PC-3 (cell line): ENCODE results near the gene DEPDC1. TPM values are rescaled to one million over a fixed set of nuclear protein-coding genes. Genes with fewer than 3 reads are reported as not detected.
A peak's percentile ranks its signal among the peaks of the same experiment; 100 is the strongest.

Source experiments
- ATAC-seq: fragments of 200-7000 bp; cut with Tn5 transposase; 2 replicates; pipeline ENCODE4 v1.9.1; 2020; ENCODE audit warnings: mild to moderate bottlenecking, moderate library complexity
- BruUV-seq: library from RNA; stranded (reverse); fragments of 400-500 nt; replicated peaks from 2 replicates; lab custom pipeline; 2021; lab: Mats Ljungman, UMichigan
- CTCF ChIA-PET: fragments of 300-600 bp; sonication (Branson Sonifier 250); formaldehyde crosslinking; loops from one replicate; lab custom pipeline; 2022; ENCODE audit warnings: antibody characterized with exemption; lab: Charles Lee
- POLR2A ChIA-PET: fragments of 300-600 bp; sonication (Branson Sonifier 250); formaldehyde crosslinking; loops from one replicate; lab custom pipeline; 2022; ENCODE audit warnings: antibody characterized with exemption; ENCODE audit not compliant: unreplicated experiment; lab: Charles Lee
- DNase-seq: peaks from one replicate; pipeline ENCODE4 v3.0.0-alpha.2; 2015
- H2AFZ ChIP-seq: fragments of 300-600 bp; sonication (generic); 2 replicates; pipeline ENCODE4 v1.6.0; 2016; ENCODE audit warnings: antibody characterized with exemption, low read length
- H3F3A ChIP-seq: fragments of 300-600 bp; sonication (generic); one replicate; pipeline ENCODE4 v1.6.0; 2017; ENCODE audit warnings: antibody characterized with exemption, low read length, control low read depth, mild to moderate bottlenecking; ENCODE audit not compliant: unreplicated experiment
- H3K27ac ChIP-seq: fragments of 300-600 bp; sonication (generic); 2 replicates; pipeline ENCODE4 v1.5.1; 2016; ENCODE audit warnings: mild to moderate bottlenecking, low read length
- H3K27me3 ChIP-seq: fragments of 300-600 bp; sonication (generic); 2 replicates; pipeline ENCODE4 v1.6.1; 2016; ENCODE audit warnings: low read length, mixed read lengths
- H3K36me3 ChIP-seq: fragments of 300-600 bp; sonication (generic); 2 replicates; pipeline ENCODE4 v1.6.1; 2016; ENCODE audit warnings: low read depth, mixed run types, low read length, mixed read lengths
- H3K4me1 ChIP-seq: fragments of 300-600 bp; sonication (generic); 2 replicates; pipeline ENCODE4 v1.5.1; 2016; ENCODE audit warnings: low read length; ENCODE audit not compliant: insufficient read depth
- H3K4me2 ChIP-seq: fragments of 300-600 bp; sonication (generic); 2 replicates; pipeline ENCODE4 v1.6.0; 2016; ENCODE audit warnings: low read length
- H3K4me3 ChIP-seq: fragments of 300-600 bp; sonication (generic); 2 replicates; pipeline ENCODE4 v1.5.1; 2016; ENCODE audit warnings: mild to moderate bottlenecking, low read length, mixed read lengths
- H3K79me2 ChIP-seq: fragments of 300-600 bp; sonication (generic); 2 replicates; pipeline ENCODE4 v1.6.1; 2017; ENCODE audit warnings: low read length, mixed read lengths
- H3K9ac ChIP-seq: fragments of 300-600 bp; sonication (generic); 2 replicates; pipeline ENCODE4 v1.6.0; 2016; ENCODE audit warnings: mild to moderate bottlenecking, low read length
- H3K9me2 ChIP-seq: fragments of 300-600 bp; sonication (generic); replicated peaks from 2 replicates; pipeline ENCODE4 v1.6.1; 2016; ENCODE audit warnings: mixed run types, low read length, mixed read lengths
- H3K9me3 ChIP-seq: fragments of 300-600 bp; sonication (generic); 2 replicates; pipeline ENCODE4 v1.6.1; 2016; ENCODE audit warnings: low read length, mixed read lengths
- H4K20me1 ChIP-seq: fragments of 300-600 bp; sonication (generic); 2 replicates; pipeline ENCODE4 v1.6.1; 2016; ENCODE audit warnings: low read length, mixed read lengths
- CTCF ChIP-seq: fragments of 300-600 bp; sonication (generic); conservative IDR thresholded peaks from 2 replicates; pipeline ENCODE4 v1.5.1; 2017; ENCODE audit warnings: antibody characterized with exemption, low read depth, mild to moderate bottlenecking, low read length
- EZH2 ChIP-seq: fragments of 300-600 bp; sonication (generic); IDR thresholded peaks from one replicate; pipeline ENCODE4 v1.6.1; 2017; ENCODE audit warnings: antibody characterized with exemption, mild to moderate bottlenecking, low read length; ENCODE audit not compliant: unreplicated experiment
- EZH2phosphoT487 ChIP-seq: fragments of 300-600 bp; sonication (generic); IDR thresholded peaks from 2 replicates; pipeline ENCODE4 v1.6.1; 2018; ENCODE audit warnings: mild to moderate bottlenecking, antibody characterized with exemption, low read length, borderline replicate concordance
- intact Hi-C: fragments of 100-400 bp; cut with micrococcal nuclease; formaldehyde crosslinking; loops from 2 replicates; pipeline ENCODE4 v1.9.0; 2023
- total RNA-seq: library from RNA; depleted of rRNA; stranded (reverse); fragments of >200 nt; gene quantifications from 2 replicates; pipeline ENCODE4 v1.2.3, GENCODE V29; 2014

DEPDC1 gene
- total RNA-seq, 1 experiment from 2014 or later, result 21.6 TPM

DNA sequence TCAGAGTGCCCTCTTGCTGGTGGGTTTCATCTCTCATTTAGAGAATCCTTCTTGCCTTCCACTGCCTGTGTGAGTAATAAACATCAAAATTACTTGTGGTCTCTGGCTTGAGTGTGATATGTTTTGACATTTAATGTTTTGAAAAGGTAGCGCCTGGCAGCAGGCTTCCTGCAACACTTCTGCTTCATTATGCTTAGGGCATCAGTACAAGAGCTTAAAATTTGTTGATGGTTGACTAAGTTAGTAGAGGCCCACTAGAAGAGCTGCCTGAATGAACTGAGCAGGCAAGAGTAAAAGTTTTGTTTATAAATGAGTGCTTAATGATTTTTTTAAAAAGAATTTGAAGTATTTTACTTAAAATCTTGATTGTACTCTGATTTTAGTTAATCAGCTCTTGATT lies 40.7 kb downstream of the DEPDC1 start:
- POLR2A ChIA-PET, result no interaction called here
- Histone ChIP-seq H3K4me3 (no peak overlapping the region), H3F3A (no peaks in the 10 kb centered on the region), H3K27me3 (no peaks in the 10 kb centered on the region), H4K20me1 (no peaks in the 10 kb centered on the region), H3K9ac (no peak overlapping the region), H3K27ac (no peak overlapping the region), H3K36me3 (peaks cover 8% of the 10 kb centered on the region), H3K4me1 (peaks cover 20% of the 10 kb centered on the region), H3K9me2 (no peaks in the 10 kb centered on the region), H3K9me3 (no peaks in the 10 kb centered on the region), H3K79me2 (no peaks in the 10 kb centered on the region), H3K4me2 (no peak overlapping the region), H2AFZ (no peak overlapping the region)
- CTCF ChIA-PET, result no interaction called here
- no peak for ATAC-seq
- TF ChIP-seq EZH2 (no peak), CTCF (no peak), EZH2phosphoT487 (no peak)
- intact Hi-C loops, result no loop called here
- no peak for DNase-seq
- BruUV-seq, result no TSS peak

GRCh38 chr1:68454534-68454933 lies 42.3 kb downstream of the DEPDC1 start:
- ATAC-seq, result no peak
- Histone ChIP-seq H3K9ac (no peak overlapping the region), H3K9me2 (no peaks in the 10 kb centered on the region), H3K4me1 (peaks cover 20% of the 10 kb centered on the region), H4K20me1 (no peaks in the 10 kb centered on the region), H2AFZ (no peak overlapping the region), H3K27me3 (no peaks in the 10 kb centered on the region), H3K79me2 (no peaks in the 10 kb centered on the region), H3F3A (no peaks in the 10 kb centered on the region), H3K4me2 (no peak overlapping the region), H3K36me3 (peaks cover 4% of the 10 kb centered on the region; the same call in 1 of the 2 replicates), H3K27ac (no peak overlapping the region), H3K4me3 (no peak overlapping the region), H3K9me3 (no peaks in the 10 kb centered on the region)
- TF ChIP-seq CTCF (no peak), EZH2phosphoT487 (no peak), EZH2 (no peak)
- no TSS peak for BruUV-seq
- no peak for DNase-seq
- ChIA-PET CTCF (no interaction called here), POLR2A (no interaction called here)
- intact Hi-C loops, result no loop called here

GRCh38 chr1:68453060-68453670 lies 43.7 kb downstream of the DEPDC1 start:
- Histone ChIP-seq H3K9me3 (no peaks in the 10 kb centered on the region), H3K4me3 (no peak overlapping the region), H3K36me3 (peaks cover 3% of the 10 kb centered on the region; the same call in 1 of the 2 replicates), H3K27ac (peak overlapping the region; percentile 22; the same call in 1 of the 2 replicates), H3K9me2 (no peaks in the 10 kb centered on the region), H3K9ac (no peak overlapping the region), H3K79me2 (no peaks in the 10 kb centered on the region), H3K27me3 (no peaks in the 10 kb centered on the region), H4K20me1 (no peaks in the 10 kb centered on the region), H2AFZ (no peak overlapping the region), H3K4me2 (peak overlapping the region; percentile 61), H3K4me1 (peaks cover 20% of the 10 kb centered on the region), H3F3A (no peaks in the 10 kb centered on the region)
- ChIA-PET CTCF (interaction anchor here (0.6 to 0.8 kb wide), 2 partner anchors 10 to 1581 kb away, joined by 3 to 10 read pairs; no protein-coding TSS in a partner anchor), POLR2A (interaction anchor here (0.6 to 0.7 kb wide), 2 partner anchors 46 to 80 kb away, joined by 4 read pairs; no protein-coding TSS in a partner anchor)
- ATAC-seq (peak; percentile 31), DNase-seq (peak; percentile 83)
- no peak for TF ChIP-seq EZH2
- TF ChIP-seq EZH2phosphoT487, result no peak
- TF ChIP-seq CTCF, result no peak
- intact Hi-C loops, result no loop called here
- no TSS peak for BruUV-seq
